GM12892 (cell line): Measurements from ENCODE around the gene LRRC23.

ENCODE experiments used
- POLR2A ChIP-seq: IDR thresholded peaks from 2 replicates; pipeline ENCODE4 v1.6.1; 2011; ENCODE audit warnings: low read depth, low read length, control low read depth
- POLR2AphosphoS5 ChIP-seq: IDR thresholded peaks from 2 replicates; pipeline ENCODE4 v1.6.1; 2011; ENCODE audit warnings: low read depth, low read length, control low read depth
- TAF1 ChIP-seq: IDR thresholded peaks from 2 replicates; pipeline ENCODE4 v1.6.1; 2011; ENCODE audit warnings: low read depth, mild to moderate bottlenecking, control low read depth, low read length, borderline replicate concordance

DNA sequence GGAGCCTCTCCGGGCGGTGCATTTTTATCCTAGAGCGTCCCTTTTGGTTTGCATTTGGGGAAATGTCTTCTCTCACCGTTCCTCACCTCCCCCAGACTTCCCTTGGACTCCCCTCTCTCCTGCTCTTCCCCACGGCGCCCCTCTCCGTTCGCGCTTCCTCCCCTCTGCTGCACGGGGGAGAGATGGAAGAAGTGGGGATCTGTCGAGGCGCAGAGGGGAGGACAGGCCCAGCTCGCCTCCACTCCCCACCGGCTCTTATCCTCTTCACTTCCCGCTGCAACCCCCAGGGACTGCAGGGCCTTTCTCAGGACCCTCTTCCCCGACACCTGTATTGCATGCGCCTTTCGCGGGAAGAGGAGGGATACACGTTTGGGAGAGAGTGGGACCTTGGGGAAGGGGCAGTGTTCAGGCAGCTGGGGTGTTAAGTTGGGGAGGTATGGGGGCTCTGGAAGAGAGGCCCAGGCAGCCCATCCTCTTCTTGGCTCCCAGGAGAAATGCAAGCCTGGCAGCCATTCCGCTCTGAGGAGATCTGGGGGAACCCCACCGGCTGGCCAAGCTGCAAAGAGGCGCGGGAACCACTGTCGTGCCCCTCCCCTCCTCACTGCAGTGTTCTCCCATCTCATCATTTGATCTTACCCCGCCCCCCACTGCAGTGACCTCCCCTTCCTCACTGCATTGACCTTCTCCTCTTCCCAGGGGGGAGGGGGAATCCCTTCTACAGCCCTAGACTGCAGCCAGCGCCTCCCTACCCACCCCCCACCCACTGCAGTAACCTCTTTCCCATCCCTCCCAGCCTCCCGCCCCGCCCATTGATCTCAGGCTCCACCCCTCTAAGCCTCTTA is 10.5 kb downstream of the LRRC23 start:
- TF ChIP-seq POLR2AphosphoS5: no peak
- TF ChIP-seq POLR2A: no peak
- TF ChIP-seq TAF1: no peak
